ENCODE data around the gene LASP1NB.

LASP1NB gene

GRCh38 chr17:38958326-38958725, 32.9 kb downstream of the LASP1NB start:
- WGBS (ENCODE audit: insufficient coverage, low coverage, low lambda C conversion rate, missing lambda C conversion rate), result 8% methylated on average over 1 of the region's 1 CpG
- Histone ChIP-seq H3K27me3 (no peaks in the 10 kb centered on the region), H3K4me3 (no peak overlapping the region), H3K36me3 (no peaks in the 10 kb centered on the region), H3K27ac (no peak overlapping the region), H3K9me3 (no peaks in the 10 kb centered on the region), H3K4me1 (no peaks in the 10 kb centered on the region)
- no peak for DNase-seq
- no peak for ATAC-seq
- intact Hi-C loops (cut with DNase I), result no loop called here
- TF ChIP-seq POLR2A (IDR thresholded peaks at IDR 0.05), result no peak
- TF ChIP-seq, protein P1, sequence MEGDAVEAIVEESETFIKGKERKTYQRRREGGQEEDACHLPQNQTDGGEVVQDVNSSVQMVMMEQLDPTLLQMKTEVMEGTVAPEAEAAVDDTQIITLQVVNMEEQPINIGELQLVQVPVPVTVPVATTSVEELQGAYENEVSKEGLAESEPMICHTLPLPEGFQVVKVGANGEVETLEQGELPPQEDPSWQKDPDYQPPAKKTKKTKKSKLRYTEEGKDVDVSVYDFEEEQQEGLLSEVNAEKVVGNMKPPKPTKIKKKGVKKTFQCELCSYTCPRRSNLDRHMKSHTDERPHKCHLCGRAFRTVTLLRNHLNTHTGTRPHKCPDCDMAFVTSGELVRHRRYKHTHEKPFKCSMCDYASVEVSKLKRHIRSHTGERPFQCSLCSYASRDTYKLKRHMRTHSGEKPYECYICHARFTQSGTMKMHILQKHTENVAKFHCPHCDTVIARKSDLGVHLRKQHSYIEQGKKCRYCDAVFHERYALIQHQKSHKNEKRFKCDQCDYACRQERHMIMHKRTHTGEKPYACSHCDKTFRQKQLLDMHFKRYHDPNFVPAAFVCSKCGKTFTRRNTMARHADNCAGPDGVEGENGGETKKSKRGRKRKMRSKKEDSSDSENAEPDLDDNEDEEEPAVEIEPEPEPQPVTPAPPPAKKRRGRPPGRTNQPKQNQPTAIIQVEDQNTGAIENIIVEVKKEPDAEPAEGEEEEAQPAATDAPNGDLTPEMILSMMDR (IDR thresholded peaks at IDR 0.05), result no peak

- Histone ChIP-seq H3K4me3 (no peak overlapping the region), H3K27me3 (no peaks in the 10 kb centered on the region), H3K9me3 (no peaks in the 10 kb centered on the region), H3K4me1 (no peaks in the 10 kb centered on the region), H3K36me3 (no peaks in the 10 kb centered on the region), H3K27ac (no peak overlapping the region)
- intact Hi-C loops (cut with DNase I), result no loop called here
- TF ChIP-seq, protein P1 (IDR thresholded peaks at IDR 0.05), result no peak
- TF ChIP-seq POLR2A (IDR thresholded peaks at IDR 0.05), result no peak
- no peak for DNase-seq
- no peak for ATAC-seq
Measured at GRCh38 chr17:38958756-38959155, 33.3 kb downstream of the LASP1NB start.

GRCh38 chr17:38959508-38959907, 34.1 kb downstream of the LASP1NB start:
- Histone ChIP-seq H3K4me3 (no peak overlapping the region), H3K4me1 (no peaks in the 10 kb centered on the region), H3K27ac (no peak overlapping the region), H3K36me3 (no peaks in the 10 kb centered on the region), H3K27me3 (no peaks in the 10 kb centered on the region), H3K9me3 (no peaks in the 10 kb centered on the region)
- DNase-seq (no peak), ATAC-seq (no peak)
- 79% methylated on average over 2 of the region's 3 CpGs for WGBS (ENCODE audit: insufficient coverage, low coverage, low lambda C conversion rate, missing lambda C conversion rate)
- intact Hi-C loops (cut with DNase I), result no loop called here
- TF ChIP-seq, protein P1 (IDR thresholded peaks at IDR 0.05), result no peak
- no peak for TF ChIP-seq POLR2A (IDR thresholded peaks at IDR 0.05)

- ATAC-seq, result no peak
- no peaks in the 10 kb centered on the region for H3K4me1 ChIP-seq
- H3K4me3 ChIP-seq, result no peak overlapping the region
- H3K9me3 ChIP-seq, result no peaks in the 10 kb centered on the region
- no peak overlapping the region for H3K27ac ChIP-seq
- WGBS (ENCODE audit: insufficient coverage, low coverage, low lambda C conversion rate, missing lambda C conversion rate), result 77% methylated on average over 3 of the region's 5 CpGs
- no peak for DNase-seq
- no peak for TF ChIP-seq POLR2A (IDR thresholded peaks at IDR 0.05)
- TF ChIP-seq, protein P1 (IDR thresholded peaks at IDR 0.05), result no peak
- no peaks in the 10 kb centered on the region for H3K36me3 ChIP-seq
- intact Hi-C loops (cut with DNase I), result no loop called here
- no peaks in the 10 kb centered on the region for H3K27me3 ChIP-seq
Measured at GRCh38 chr17:38960402-38960801, 35.0 kb downstream of the LASP1NB start.

DNA sequence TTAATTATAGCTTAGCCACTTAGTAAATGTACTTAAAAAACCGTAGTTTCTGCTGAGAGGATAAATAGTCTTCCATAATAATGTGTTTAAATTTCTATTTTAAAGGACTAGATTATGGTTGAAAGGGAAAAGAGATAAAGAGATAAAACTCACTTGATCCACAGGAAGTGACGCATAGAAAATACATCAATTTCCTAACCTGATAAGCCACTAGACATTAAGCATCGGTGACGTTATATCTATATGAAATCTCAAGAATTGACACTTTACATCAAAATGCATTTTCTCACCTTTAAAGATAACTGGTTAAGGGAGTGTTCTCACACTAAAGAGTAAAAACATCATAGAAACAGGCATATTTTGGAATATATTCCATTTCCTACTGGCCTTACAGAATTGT, 36.0 kb downstream of the LASP1NB start:
- no peaks in the 10 kb centered on the region for H3K36me3 ChIP-seq
- no peaks in the 10 kb centered on the region for H3K9me3 ChIP-seq
- H3K4me1 ChIP-seq, result no peaks in the 10 kb centered on the region
- 56% methylated on average over 4 of the region's 4 CpGs for WGBS (ENCODE audit: insufficient coverage, low coverage, low lambda C conversion rate, missing lambda C conversion rate)
- ATAC-seq (no peak), DNase-seq (no peak)
- no peak overlapping the region for H3K4me3 ChIP-seq
- no peak for TF ChIP-seq POLR2A (IDR thresholded peaks at IDR 0.05)
- TF ChIP-seq, protein P1 (IDR thresholded peaks at IDR 0.05), result no peak
- H3K27ac ChIP-seq, result no peak overlapping the region
- intact Hi-C loops (cut with DNase I), result no loop called here
- H3K27me3 ChIP-seq, result no peaks in the 10 kb centered on the region

Measured in right lobe of liver (tissue), 6 donors.